ENCODE data around the gene CEP162.
"Not testable (repeated sequence)": the region's sequence is repeated elsewhere in the genome, so short reads cannot be mapped to it uniquely, and the experiment has no call there.

The CEP162 gene

DNA sequence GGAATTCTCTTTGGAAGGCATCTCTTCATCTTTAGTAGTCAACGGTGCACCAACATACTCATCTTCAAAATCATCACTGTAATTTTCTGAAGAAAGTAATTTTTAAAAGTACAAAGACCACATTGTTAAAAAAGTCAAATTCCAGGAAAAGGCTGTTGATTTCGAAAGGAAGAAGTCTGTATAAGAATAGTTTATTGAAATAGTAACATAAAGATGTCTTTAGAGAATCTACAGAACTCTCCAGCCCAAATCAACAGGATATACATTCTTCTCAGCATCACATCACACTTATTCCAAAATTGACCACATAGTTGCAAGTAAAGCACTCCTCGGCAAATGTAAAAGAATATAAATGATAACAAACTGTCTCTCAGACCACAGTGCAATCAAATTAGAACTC is 23.4 kb downstream of the CEP162 start:
- Histone ChIP-seq H3K4me1 (ENCODE audit: control insufficient read depth, insufficient read depth, low read length) (no peaks in the 10 kb centered on the region), H3K36me3 (ENCODE audit: control insufficient read depth in 2 of 2, insufficient read depth in 1 of 2, low read length in 2 of 2) (peaks cover 0 to 33% of the 10 kb centered on the region in 2 experiments; a peak in 2 of 3 replicates), H3K9me3 (ENCODE audit: control insufficient read depth, insufficient read depth, low read depth, low read length) (no peaks in the 10 kb centered on the region), H3K27ac (ENCODE audit: extremely low read depth, low read depth, low read length) (no peak overlapping the region), H3K4me3 (ENCODE audit: low read depth, low read length) (no peak overlapping the region)
- CTCF ChIA-PET = no interaction called here
- POLR2A ChIA-PET = no interaction called here
- TF ChIP-seq, protein P1, sequence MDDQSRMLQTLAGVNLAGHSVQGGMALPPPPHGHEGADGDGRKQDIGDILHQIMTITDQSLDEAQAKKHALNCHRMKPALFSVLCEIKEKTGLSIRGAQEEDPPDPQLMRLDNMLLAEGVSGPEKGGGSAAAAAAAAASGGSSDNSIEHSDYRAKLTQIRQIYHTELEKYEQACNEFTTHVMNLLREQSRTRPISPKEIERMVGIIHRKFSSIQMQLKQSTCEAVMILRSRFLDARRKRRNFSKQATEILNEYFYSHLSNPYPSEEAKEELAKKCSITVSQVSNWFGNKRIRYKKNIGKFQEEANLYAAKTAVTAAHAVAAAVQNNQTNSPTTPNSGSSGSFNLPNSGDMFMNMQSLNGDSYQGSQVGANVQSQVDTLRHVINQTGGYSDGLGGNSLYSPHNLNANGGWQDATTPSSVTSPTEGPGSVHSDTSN (CRISPR knock-in tag; IDR thresholded peaks at IDR 0.05) = no peak
- TF ChIP-seq ZNF549 (tag by site-specific recombination; IDR thresholded peaks at IDR 0.05) (no peak), ZNF530 (tag by site-specific recombination; IDR thresholded peaks at IDR 0.05; ENCODE audit: low read depth) (no peak), ZIC2 (tag by site-specific recombination; IDR thresholded peaks at IDR 0.05) (no peak), ZNF473 (tag by site-specific recombination; IDR thresholded peaks at IDR 0.05) (no peak), GLIS2 (tag by site-specific recombination; IDR thresholded peaks at IDR 0.05) (no peak)
- TF ChIP-seq, protein P2, sequence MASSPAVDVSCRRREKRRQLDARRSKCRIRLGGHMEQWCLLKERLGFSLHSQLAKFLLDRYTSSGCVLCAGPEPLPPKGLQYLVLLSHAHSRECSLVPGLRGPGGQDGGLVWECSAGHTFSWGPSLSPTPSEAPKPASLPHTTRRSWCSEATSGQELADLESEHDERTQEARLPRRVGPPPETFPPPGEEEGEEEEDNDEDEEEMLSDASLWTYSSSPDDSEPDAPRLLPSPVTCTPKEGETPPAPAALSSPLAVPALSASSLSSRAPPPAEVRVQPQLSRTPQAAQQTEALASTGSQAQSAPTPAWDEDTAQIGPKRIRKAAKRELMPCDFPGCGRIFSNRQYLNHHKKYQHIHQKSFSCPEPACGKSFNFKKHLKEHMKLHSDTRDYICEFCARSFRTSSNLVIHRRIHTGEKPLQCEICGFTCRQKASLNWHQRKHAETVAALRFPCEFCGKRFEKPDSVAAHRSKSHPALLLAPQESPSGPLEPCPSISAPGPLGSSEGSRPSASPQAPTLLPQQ (tag by site-specific recombination; IDR thresholded peaks at IDR 0.05) = no peak
- TF ChIP-seq, protein P3, sequence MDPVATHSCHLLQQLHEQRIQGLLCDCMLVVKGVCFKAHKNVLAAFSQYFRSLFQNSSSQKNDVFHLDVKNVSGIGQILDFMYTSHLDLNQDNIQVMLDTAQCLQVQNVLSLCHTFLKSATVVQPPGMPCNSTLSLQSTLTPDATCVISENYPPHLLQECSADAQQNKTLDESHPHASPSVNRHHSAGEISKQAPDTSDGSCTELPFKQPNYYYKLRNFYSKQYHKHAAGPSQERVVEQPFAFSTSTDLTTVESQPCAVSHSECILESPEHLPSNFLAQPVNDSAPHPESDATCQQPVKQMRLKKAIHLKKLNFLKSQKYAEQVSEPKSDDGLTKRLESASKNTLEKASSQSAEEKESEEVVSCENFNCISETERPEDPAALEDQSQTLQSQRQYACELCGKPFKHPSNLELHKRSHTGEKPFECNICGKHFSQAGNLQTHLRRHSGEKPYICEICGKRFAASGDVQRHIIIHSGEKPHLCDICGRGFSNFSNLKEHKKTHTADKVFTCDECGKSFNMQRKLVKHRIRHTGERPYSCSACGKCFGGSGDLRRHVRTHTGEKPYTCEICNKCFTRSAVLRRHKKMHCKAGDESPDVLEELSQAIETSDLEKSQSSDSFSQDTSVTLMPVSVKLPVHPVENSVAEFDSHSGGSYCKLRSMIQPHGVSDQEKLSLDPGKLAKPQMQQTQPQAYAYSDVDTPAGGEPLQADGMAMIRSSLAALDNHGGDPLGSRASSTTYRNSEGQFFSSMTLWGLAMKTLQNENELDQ (tag by site-specific recombination; IDR thresholded peaks at IDR 0.05; ENCODE audit: low read depth) = no peak

DNA sequence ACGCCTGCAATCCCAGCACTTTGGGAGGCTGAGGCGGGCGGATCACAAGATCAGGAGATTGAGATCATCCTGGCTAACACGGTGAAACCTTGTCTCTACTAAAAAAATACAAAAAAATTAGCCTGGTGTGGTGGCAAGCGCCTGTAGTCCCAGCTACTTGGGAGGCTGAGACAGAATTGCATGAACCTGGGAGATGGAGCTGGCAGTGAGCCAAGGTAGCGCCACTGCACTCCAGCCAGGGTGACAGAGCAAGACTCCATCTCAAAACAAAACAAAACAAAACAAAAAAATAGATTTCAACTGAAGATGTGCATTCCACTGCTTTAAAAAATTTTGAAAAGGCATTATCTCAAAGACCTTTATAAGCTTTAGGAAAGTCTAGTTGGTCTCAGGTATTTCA is 27.5 kb downstream of the CEP162 start:
- H3K27ac ChIP-seq (ENCODE audit: extremely low read depth, low read depth, low read length); H3K4me3 ChIP-seq (ENCODE audit: low read depth, low read length); H3K9me3 ChIP-seq (ENCODE audit: control insufficient read depth, insufficient read depth, low read depth, low read length); POLR2A ChIA-PET; H3K4me1 ChIP-seq (ENCODE audit: control insufficient read depth, insufficient read depth, low read length): not testable (repeated sequence)
- H3K36me3 ChIP-seq (ENCODE audit: control insufficient read depth in 2 of 2, insufficient read depth in 1 of 2, low read length in 2 of 2) = peaks cover 5 to 48% of the 10 kb centered on the region in 2 experiments; a peak in 2 of 3 replicates
- CTCF ChIA-PET = interaction anchor here (0.6 kb wide), 1 partner anchor 126 kb away, joined by 4 read pairs; no protein-coding TSS in a partner anchor

DNA sequence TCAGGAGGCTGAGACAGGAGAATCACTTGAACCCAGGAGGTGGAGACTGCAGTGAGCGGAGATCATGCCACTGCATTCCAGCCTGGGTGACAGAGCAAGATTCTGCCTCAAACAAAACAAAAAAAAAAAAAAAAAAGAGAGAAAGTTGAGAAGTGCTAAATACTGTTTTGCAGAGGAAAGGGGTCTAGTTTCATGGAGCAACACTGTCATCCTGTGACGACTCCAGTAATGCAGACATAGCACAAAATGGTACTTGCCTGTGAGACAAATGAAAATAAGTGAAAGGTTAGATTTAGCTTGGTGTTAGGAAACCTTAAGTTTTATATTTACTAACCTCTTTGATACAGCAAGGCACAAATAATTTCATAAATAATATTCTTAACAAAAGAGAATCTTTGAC is 29.7 kb downstream of the CEP162 start:
- Histone ChIP-seq H3K9me3 (ENCODE audit: control insufficient read depth, insufficient read depth, low read depth, low read length) (no peaks in the 10 kb centered on the region), H3K36me3 (ENCODE audit: control insufficient read depth in 2 of 2, insufficient read depth in 1 of 2, low read length in 2 of 2) (peaks cover 9 to 61% of the 10 kb centered on the region in 2 experiments; a peak in 2 of 3 replicates), H3K4me1 (ENCODE audit: control insufficient read depth, insufficient read depth, low read length) (no peaks in the 10 kb centered on the region), H3K4me3 (ENCODE audit: low read depth, low read length) (no peak overlapping the region), H3K27ac (ENCODE audit: extremely low read depth, low read depth, low read length) (no peak overlapping the region)
- TF ChIP-seq, protein P4, sequence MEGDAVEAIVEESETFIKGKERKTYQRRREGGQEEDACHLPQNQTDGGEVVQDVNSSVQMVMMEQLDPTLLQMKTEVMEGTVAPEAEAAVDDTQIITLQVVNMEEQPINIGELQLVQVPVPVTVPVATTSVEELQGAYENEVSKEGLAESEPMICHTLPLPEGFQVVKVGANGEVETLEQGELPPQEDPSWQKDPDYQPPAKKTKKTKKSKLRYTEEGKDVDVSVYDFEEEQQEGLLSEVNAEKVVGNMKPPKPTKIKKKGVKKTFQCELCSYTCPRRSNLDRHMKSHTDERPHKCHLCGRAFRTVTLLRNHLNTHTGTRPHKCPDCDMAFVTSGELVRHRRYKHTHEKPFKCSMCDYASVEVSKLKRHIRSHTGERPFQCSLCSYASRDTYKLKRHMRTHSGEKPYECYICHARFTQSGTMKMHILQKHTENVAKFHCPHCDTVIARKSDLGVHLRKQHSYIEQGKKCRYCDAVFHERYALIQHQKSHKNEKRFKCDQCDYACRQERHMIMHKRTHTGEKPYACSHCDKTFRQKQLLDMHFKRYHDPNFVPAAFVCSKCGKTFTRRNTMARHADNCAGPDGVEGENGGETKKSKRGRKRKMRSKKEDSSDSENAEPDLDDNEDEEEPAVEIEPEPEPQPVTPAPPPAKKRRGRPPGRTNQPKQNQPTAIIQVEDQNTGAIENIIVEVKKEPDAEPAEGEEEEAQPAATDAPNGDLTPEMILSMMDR (tag by site-specific recombination; IDR thresholded peaks at IDR 0.05) = 0 out of 2 replicates have a peak, but pooled peaks have one; percentile 20
- TF ChIP-seq ZNF654 (tag by site-specific recombination; IDR thresholded peaks at IDR 0.05; ENCODE audit: low read depth) (peak; percentile 55), ZNF311 (tag by site-specific recombination; IDR thresholded peaks at IDR 0.05; ENCODE audit: borderline replicate concordance) (no peak)
- CTCF ChIA-PET = interaction anchor here (0.6 kb wide), 2 partner anchors 23 to 552 kb away, joined by 3 to 8 read pairs; no protein-coding TSS in a partner anchor
- POLR2A ChIA-PET = no interaction called here

Data from HEK293 (cell line).